Measurements from ENCODE around the gene CABP2.

Gene CABP2

GRCh38 chr11:67499808-67500483 lies 23.3 kb downstream of the CABP2 start:
- DNase-seq (ENCODE audit: low read depth in 2 of 2), result no peak
- TF ChIP-seq CTCF (IDR thresholded peaks at IDR 0.05; ENCODE audit: low read depth, low read length), result no peak
- no peak overlapping the region for H3K4me3 ChIP-seq (replicated peaks in 1 of 2; ENCODE audit: low read depth in 2 of 2, low read length in 2 of 2)

GRCh38 chr11:67498544-67498972 lies 24.7 kb downstream of the CABP2 start:
- no peak for DNase-seq (ENCODE audit: low read depth in 2 of 2)
- H3K4me3 ChIP-seq (replicated peaks in 1 of 2; ENCODE audit: low read depth in 2 of 2, low read length in 2 of 2), result no peak overlapping the region
- TF ChIP-seq CTCF (IDR thresholded peaks at IDR 0.05; ENCODE audit: low read depth, low read length), result no peak

GRCh38 chr11:67497656-67498291 lies 25.5 kb downstream of the CABP2 start:
- H3K4me3 ChIP-seq (replicated peaks in 1 of 2; ENCODE audit: low read depth in 2 of 2, low read length in 2 of 2), result no peak overlapping the region
- no peak for TF ChIP-seq CTCF (IDR thresholded peaks at IDR 0.05; ENCODE audit: low read depth, low read length)

GRCh38 chr11:67496113-67496512 lies 27.1 kb downstream of the CABP2 start:
- no peak for DNase-seq (ENCODE audit: low read depth in 2 of 2)
- no peak overlapping the region for H3K4me3 ChIP-seq (replicated peaks in 1 of 2; ENCODE audit: low read depth in 2 of 2, low read length in 2 of 2)
- no peak for TF ChIP-seq CTCF (IDR thresholded peaks at IDR 0.05; ENCODE audit: low read depth, low read length)

More at GRCh38 chr11:67497656-67498291, 25.5 kb downstream of the CABP2 start:
- no peak for DNase-seq (ENCODE audit: low read depth in 2 of 2)

- no peak overlapping the region for H3K4me3 ChIP-seq (replicated peaks in 1 of 2; ENCODE audit: low read depth in 2 of 2, low read length in 2 of 2)
Observed at GRCh38 chr11:67495234-67496005, 27.8 kb downstream of the CABP2 start.

More at GRCh38 chr11:67495234-67496005, 27.8 kb downstream of the CABP2 start:
- DNase-seq (ENCODE audit: low read depth in 2 of 2), result no peak
- no peak for TF ChIP-seq CTCF (IDR thresholded peaks at IDR 0.05; ENCODE audit: low read depth, low read length)
